Calu3 (cell line): ENCODE measurements around the gene OR12D1. TPM values are rescaled to one million over a fixed set of nuclear protein-coding genes. Genes with fewer than 3 reads are reported as not detected.

Experiments
- BruUV-seq: library from RNA; stranded (reverse); fragments of 400-500 nt; replicated peaks from 2 replicates; lab custom pipeline; 2021; lab: Mats Ljungman, UMichigan
- CTCF ChIA-PET: fragments of 300-600 bp; sonication (Branson Sonifier 250); formaldehyde crosslinking; loops from one replicate; lab custom pipeline; 2022; ENCODE audit warnings: antibody characterized with exemption; lab: Charles Lee
- DNase-seq: peaks from one replicate; pipeline ENCODE4 v3.0.0; 2022
- H3K27ac Mint-ChIP-seq: one replicate; pipeline ENCODE4 v1.8.0; 2022; ENCODE audit warnings: mixed read lengths; ENCODE audit not compliant: unreplicated experiment
- H3K27me3 Mint-ChIP-seq: one replicate; pipeline ENCODE4 v1.8.0; 2022; ENCODE audit warnings: mixed read lengths; ENCODE audit not compliant: unreplicated experiment
- H3K36me3 Mint-ChIP-seq: one replicate; pipeline ENCODE4 v1.8.0; 2022; ENCODE audit warnings: mild to moderate bottlenecking, moderate library complexity, mixed read lengths; ENCODE audit not compliant: insufficient read depth, unreplicated experiment
- H3K4me1 Mint-ChIP-seq: one replicate; pipeline ENCODE4 v1.8.0; 2022; ENCODE audit warnings: mild to moderate bottlenecking, low read depth, mixed read lengths; ENCODE audit not compliant: unreplicated experiment
- H3K4me3 Mint-ChIP-seq: one replicate; pipeline ENCODE4 v1.8.0; 2022; ENCODE audit warnings: mild to moderate bottlenecking, low read depth, moderate library complexity, mixed read lengths; ENCODE audit not compliant: unreplicated experiment
- H3K9me3 Mint-ChIP-seq: one replicate; pipeline ENCODE4 v1.8.0; 2022; ENCODE audit warnings: low read depth, mixed read lengths; ENCODE audit not compliant: unreplicated experiment
- CTCF ChIP-seq: fragments of 200-600 bp; IDR thresholded peaks from one replicate; pipeline ENCODE4 v1.8.0; 2022; ENCODE audit warnings: antibody characterized with exemption; ENCODE audit not compliant: unreplicated experiment
- intact Hi-C: fragments of 100-400 bp; cut with micrococcal nuclease; formaldehyde crosslinking; loops from one replicate; pipeline ENCODE4 v1.10.0; 2022; ENCODE audit not compliant: unreplicated experiment
- total RNA-seq: library from RNA; stranded (reverse); gene quantifications from 2 replicates; pipeline ENCODE4 v1.2.3, GENCODE V29; 2022

The OR12D1 gene
- total RNA-seq, 1 experiment from 2014 or later = not detected

- peaks cover 18% of the 10 kb centered on the region for H3K4me1 Mint-ChIP-seq
- H3K27ac Mint-ChIP-seq = peak overlapping the region; percentile 2
- no TSS peak for BruUV-seq
- H3K9me3 Mint-ChIP-seq = peaks cover 9% of the 10 kb centered on the region
- no peaks in the 10 kb centered on the region for H3K36me3 Mint-ChIP-seq
- intact Hi-C loops = loop anchor here (5.0 to 10.0 kb wide), 2 partner anchors 60 to 103 kb away; no protein-coding TSS in a partner anchor
- no peak overlapping the region for H3K4me3 Mint-ChIP-seq
- CTCF ChIA-PET = no interaction called here
- no peak for TF ChIP-seq CTCF
- no peaks in the 10 kb centered on the region for H3K27me3 Mint-ChIP-seq
- no peak for DNase-seq
Observed at GRCh38 chr6:29462022-29462421, 47.3 kb downstream of the OR12D1 start.

GRCh38 chr6:29465279-29465678, 50.6 kb downstream of the OR12D1 start:
- Mint-ChIP-seq H3K4me1 (peaks cover 18% of the 10 kb centered on the region), H3K9me3 (peaks cover 9% of the 10 kb centered on the region), H3K4me3 (no peak overlapping the region), H3K27ac (no peak overlapping the region), H3K27me3 (no peaks in the 10 kb centered on the region), H3K36me3 (no peaks in the 10 kb centered on the region)
- DNase-seq = no peak
- TF ChIP-seq CTCF = no peak
- intact Hi-C loops = loop anchor here (10.0 kb wide), 1 partner anchor 100 kb away; no protein-coding TSS in a partner anchor
- CTCF ChIA-PET = no interaction called here
- no TSS peak for BruUV-seq

GRCh38 chr6:29465801-29466200, 51.1 kb downstream of the OR12D1 start:
- TF ChIP-seq CTCF = no peak
- no peak for DNase-seq
- peaks cover 18% of the 10 kb centered on the region for H3K4me1 Mint-ChIP-seq
- intact Hi-C loops = loop anchor here (10.0 kb wide), 1 partner anchor 99 kb away; no protein-coding TSS in a partner anchor
- H3K27ac Mint-ChIP-seq = no peak overlapping the region
- H3K4me3 Mint-ChIP-seq = no peak overlapping the region
- peaks cover 9% of the 10 kb centered on the region for H3K9me3 Mint-ChIP-seq
- no peaks in the 10 kb centered on the region for H3K27me3 Mint-ChIP-seq
- CTCF ChIA-PET = no interaction called here
- no TSS peak for BruUV-seq
- no peaks in the 10 kb centered on the region for H3K36me3 Mint-ChIP-seq

GRCh38 chr6:29466241-29466640, 51.5 kb downstream of the OR12D1 start:
- peaks cover 14% of the 10 kb centered on the region for H3K4me1 Mint-ChIP-seq
- BruUV-seq = no TSS peak
- H3K9me3 Mint-ChIP-seq = peaks cover 7% of the 10 kb centered on the region
- DNase-seq = no peak
- H3K4me3 Mint-ChIP-seq = no peak overlapping the region
- no peaks in the 10 kb centered on the region for H3K36me3 Mint-ChIP-seq
- TF ChIP-seq CTCF = no peak
- intact Hi-C loops = loop anchor here (10.0 kb wide), 1 partner anchor 99 kb away; no protein-coding TSS in a partner anchor
- CTCF ChIA-PET = interaction anchor here (0.6 to 0.8 kb wide), 2 partner anchors 36 to 124 kb away, joined by 3 read pairs; no protein-coding TSS in a partner anchor
- H3K27ac Mint-ChIP-seq = no peak overlapping the region
- no peaks in the 10 kb centered on the region for H3K27me3 Mint-ChIP-seq

Other genes with a start within 250 kb of the OR12D1 start
- not detected in 2 replicates for gene OR2J2, start 244.0 kb upstream of the OR12D1 start, total RNA-seq
- not detected in 2 replicates for gene OR14J1, start 113.2 kb upstream of the OR12D1 start, total RNA-seq
- gene OR5V1, start 46.1 kb upstream of the OR12D1 start, total RNA-seq = not detected in 2 replicates
- not detected in 2 replicates for gene OR12D3, start 39.6 kb upstream of the OR12D1 start, total RNA-seq
- gene OR12D2, start 19.3 kb upstream of the OR12D1 start, total RNA-seq = not detected in 2 replicates
- not detected in 2 replicates for gene OR10C1, start 24.4 kb downstream of the OR12D1 start, total RNA-seq
- gene OR11A1, start 42.1 kb downstream of the OR12D1 start, total RNA-seq = not detected in 2 replicates
- gene OR2H1, start 42.2 kb downstream of the OR12D1 start, total RNA-seq = not detected in 2 replicates
- gene MAS1L, start 73.0 kb downstream of the OR12D1 start, total RNA-seq = not detected in 2 replicates
- gene UBD, start 144.8 kb downstream of the OR12D1 start, total RNA-seq = 74.0 and 82.8 TPM in 2 replicates
- gene OR2H2, start 170.2 kb downstream of the OR12D1 start, total RNA-seq = not detected in 2 replicates
- gene GABBR1, start 218.3 kb downstream of the OR12D1 start, total RNA-seq = 35.3 and 42.2 TPM in 2 replicates
- gene MOG, start 242.2 kb downstream of the OR12D1 start, total RNA-seq = not detected in 2 replicates